DND-41 (cell line): ENCODE results near the gene KIF14.
A peak's percentile ranks its signal among the peaks of the same experiment; 100 is the strongest.
"Not testable (repeated sequence)": the region's sequence is repeated elsewhere in the genome, so short reads cannot be mapped to it uniquely, and the experiment has no call there.

Experiments
- ATAC-seq: fragments of 200-7000 bp; cut with Tn5 transposase; 3 replicates; pipeline ENCODE4 v1.9.1; 2021; ENCODE audit warnings: low read depth; ENCODE audit not compliant: insufficient read depth
- DNase-seq: peaks from one replicate; pipeline ENCODE4 v3.0.0-alpha.2; 2020
- H2AFZ ChIP-seq: 2 replicates; pipeline ENCODE4 v1.6.0; 2012; ENCODE audit warnings: low read depth, low read length
- H3K27ac ChIP-seq: 2 replicates; pipeline ENCODE4 v1.5.1; 2012; ENCODE audit warnings: low read length, inconsistent platforms
- H3K27me3 ChIP-seq: fragments of 200-600 bp; sonication (generic); 2 replicates; pipeline ENCODE4 v1.6.0; 2012; ENCODE audit warnings: low read length, mild to moderate bottlenecking, inconsistent platforms; ENCODE audit not compliant: insufficient read depth, poor library complexity
- H3K36me3 ChIP-seq: 2 replicates; pipeline ENCODE4 v1.5.1; 2012; ENCODE audit warnings: low read length, inconsistent platforms; ENCODE audit not compliant: insufficient read depth
- H3K4me1 ChIP-seq: 2 replicates; pipeline ENCODE4 v1.5.1; 2012; ENCODE audit warnings: mild to moderate bottlenecking, low read length; ENCODE audit not compliant: insufficient read depth
- H3K4me2 ChIP-seq: 2 replicates; pipeline ENCODE4 v1.6.0; 2012; ENCODE audit warnings: mild to moderate bottlenecking, moderate library complexity, low read length, inconsistent platforms; ENCODE audit not compliant: insufficient read depth
- H3K4me3 ChIP-seq, 2 experiments: fragments of 200-600 bp in 1 of 2; shearing (Covaris generic) in 1 of 2; 2 replicates each; pipeline ENCODE4 v1.5.1; 2012 to 2016; ENCODE audit warnings: inconsistent platforms in 2 of 2, low read length in 2 of 2, mild to moderate bottlenecking in 2 of 2, low read depth in 1 of 2, moderate library complexity in 1 of 2
- H3K79me2 ChIP-seq: 2 replicates; pipeline ENCODE4 v1.6.0; 2012; ENCODE audit warnings: low read length, inconsistent platforms; ENCODE audit not compliant: insufficient read depth
- H3K9ac ChIP-seq: 2 replicates; pipeline ENCODE4 v1.6.0; 2012; ENCODE audit warnings: low read depth, mild to moderate bottlenecking, inconsistent platforms, low read length, moderate library complexity
- H3K9me3 ChIP-seq: 2 replicates; pipeline ENCODE4 v1.5.1; 2012; ENCODE audit warnings: low read length, moderate library complexity, mild to moderate bottlenecking, inconsistent platforms; ENCODE audit not compliant: insufficient read depth, severe bottlenecking
- H4K20me1 ChIP-seq: 2 replicates; pipeline ENCODE4 v1.6.0; 2012; ENCODE audit warnings: low read length; ENCODE audit not compliant: insufficient read depth
- CTCF ChIP-seq: IDR thresholded peaks from 2 replicates; pipeline ENCODE4 v1.5.1; 2012; ENCODE audit warnings: borderline replicate concordance, low read length, moderate library complexity, mild to moderate bottlenecking; ENCODE audit not compliant: poor library complexity, severe bottlenecking; ENCODE audit errors: extremely low read depth
- EZH2 ChIP-seq: IDR thresholded peaks from 3 replicates; pipeline ENCODE4 v1.6.1; 2012; ENCODE audit warnings: borderline replicate concordance, low read depth, mild to moderate bottlenecking, moderate library complexity, low read length, inconsistent platforms; ENCODE audit not compliant: severe bottlenecking

KIF14 gene

GRCh38 chr1:200556002-200556401, 64.5 kb downstream of the KIF14 start:
- no peak for DNase-seq
- Histone ChIP-seq H3K4me3 (no peak overlapping the region), H2AFZ (no peak overlapping the region), H3K4me1 (no peaks in the 10 kb centered on the region), H3K4me2 (no peak overlapping the region), H4K20me1 (no peaks in the 10 kb centered on the region), H3K79me2 (no peaks in the 10 kb centered on the region), H3K27me3 (no peaks in the 10 kb centered on the region), H3K9me3 (no peaks in the 10 kb centered on the region), H3K36me3 (peaks cover 70% of the 10 kb centered on the region), H3K27ac (no peak overlapping the region), H3K9ac (no peak overlapping the region)
- ATAC-seq, result no peak
- no peak for TF ChIP-seq EZH2
- TF ChIP-seq CTCF, result peak; percentile 41

DNA sequence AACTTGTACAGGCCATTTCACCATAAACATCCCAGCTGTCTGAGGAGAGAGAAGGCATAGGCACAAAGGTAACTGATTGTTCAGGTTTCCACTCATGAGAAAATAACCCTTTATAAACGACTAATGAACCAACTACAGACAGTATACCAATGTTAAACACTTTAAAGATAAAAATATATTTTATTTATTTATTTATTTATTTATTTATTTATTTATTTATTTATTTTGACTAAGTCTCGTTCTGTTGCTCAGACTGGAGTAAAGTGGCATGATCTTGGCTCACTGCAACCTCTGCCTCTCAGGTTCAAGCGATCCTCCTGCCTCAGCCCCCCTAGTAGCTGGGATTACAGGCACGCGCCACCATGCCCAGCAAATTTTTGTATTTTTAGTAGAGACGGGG, 67.8 kb downstream of the KIF14 start:
- not testable (repeated sequence) for H3K9ac ChIP-seq, H3K4me1 ChIP-seq, H3K9me3 ChIP-seq, H3K4me2 ChIP-seq, H4K20me1 ChIP-seq, H3K27me3 ChIP-seq, H2AFZ ChIP-seq, ATAC-seq, H3K79me2 ChIP-seq, H3K27ac ChIP-seq, DNase-seq, H3K4me3 ChIP-seq
- H3K36me3 ChIP-seq, result peaks cover 42% of the 10 kb centered on the region

- peaks cover 22% of the 10 kb centered on the region for H3K36me3 ChIP-seq
- ATAC-seq, result no peak
- H3K27me3 ChIP-seq, result no peaks in the 10 kb centered on the region
- H4K20me1 ChIP-seq, result no peaks in the 10 kb centered on the region
- no peak overlapping the region for H3K27ac ChIP-seq
- H3K79me2 ChIP-seq, result no peaks in the 10 kb centered on the region
- no peak overlapping the region for H3K4me2 ChIP-seq
- no peak overlapping the region for H2AFZ ChIP-seq
- TF ChIP-seq EZH2 (no peak), CTCF (no peak)
- no peak for DNase-seq
- no peaks in the 10 kb centered on the region for H3K4me1 ChIP-seq
- no peaks in the 10 kb centered on the region for H3K9me3 ChIP-seq
- no peak overlapping the region for H3K4me3 ChIP-seq
- no peak overlapping the region for H3K9ac ChIP-seq
Measured at GRCh38 chr1:200550367-200550766, 70.2 kb downstream of the KIF14 start.

- H3K27ac ChIP-seq, result no peak overlapping the region
- no peaks in the 10 kb centered on the region for H3K79me2 ChIP-seq
- H2AFZ ChIP-seq, result no peak overlapping the region; the same call in 1 of the 2 replicates
- H3K36me3 ChIP-seq, result peaks cover 4% of the 10 kb centered on the region; the same call in 1 of the 2 replicates
- H3K4me2 ChIP-seq, result no peak overlapping the region
- DNase-seq (no peak), ATAC-seq (0 out of 3 replicates have a peak, but pooled peaks have one; percentile 31)
- TF ChIP-seq EZH2, result no peak
- TF ChIP-seq CTCF, result no peak
- no peaks in the 10 kb centered on the region for H3K4me1 ChIP-seq
- no peaks in the 10 kb centered on the region for H4K20me1 ChIP-seq
- no peak overlapping the region for H3K9ac ChIP-seq
- H3K27me3 ChIP-seq, result no peaks in the 10 kb centered on the region
- H3K4me3 ChIP-seq, result no peak overlapping the region
- no peaks in the 10 kb centered on the region for H3K9me3 ChIP-seq
Measured at GRCh38 chr1:200547386-200547785, 73.2 kb downstream of the KIF14 start.
